ENCODE results near the gene AMBN.

GRCh38 chr4:70571772-70572171, 20.3 kb upstream of the AMBN start:
- TF ChIP-seq POLR2AphosphoS5 (IDR thresholded peaks at IDR 0.05; ENCODE audit: low read depth, low read length) = no peak
- TF ChIP-seq POLR2A (IDR thresholded peaks at IDR 0.05; ENCODE audit: low read depth, low read length) = no peak
- TF ChIP-seq TAF1 (IDR thresholded peaks at IDR 0.05; ENCODE audit: borderline replicate concordance, low read depth, low read length) = no peak

Data from GM12892 (cell line).